ENCODE measurements around the gene CHRM1. TPM values are rescaled to one million over a fixed set of nuclear protein-coding genes. Genes with fewer than 3 reads are reported as not detected.

Gene CHRM1
- polyA plus RNA-seq, 4 donors: 0.65 to 1.1 TPM; not detected in 2

DNA sequence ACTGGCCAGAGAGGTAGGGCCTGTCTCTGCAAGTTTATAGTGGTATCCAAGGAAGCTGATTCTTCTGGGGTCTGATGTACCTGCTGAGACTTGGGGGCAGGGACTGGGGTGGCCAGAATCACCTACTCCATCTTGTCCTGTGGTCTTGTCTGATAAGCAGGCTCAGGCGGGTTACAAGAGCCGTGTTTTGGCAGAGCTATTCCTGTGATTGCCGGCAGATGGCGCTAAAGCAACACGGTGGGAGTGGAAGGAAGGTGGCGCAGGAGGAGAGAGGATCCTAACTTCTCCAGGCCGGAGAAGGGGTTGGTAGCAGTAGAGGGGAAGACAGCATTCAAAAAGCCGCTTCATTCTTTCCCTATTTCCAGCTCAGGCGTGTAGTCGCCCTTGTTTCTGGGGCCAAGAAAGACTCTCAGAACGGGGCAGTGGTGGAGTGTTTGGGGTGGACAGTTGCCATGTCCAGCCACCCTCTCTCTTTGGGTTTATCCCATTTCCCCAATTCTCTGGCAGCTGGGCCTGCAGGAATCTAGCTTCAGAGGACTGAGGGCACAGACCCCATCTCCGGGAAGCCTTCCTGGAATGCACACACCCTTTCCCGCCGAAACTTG lies 15.1 kb downstream of the CHRM1 start:
- Histone ChIP-seq H3K27ac (ENCODE audit: low read depth in 1 of 3, low read length in 2 of 3) (no peak overlapping the region), H3K9me3 (ENCODE audit: control insufficient read depth in 2 of 2, insufficient read depth in 1 of 2, low read depth in 1 of 2, low read length in 1 of 2) (no peaks in the 10 kb centered on the region), H3K4me1 (ENCODE audit: control insufficient read depth in 3 of 3, insufficient read depth in 2 of 3, low read depth in 1 of 3, low read length in 2 of 3) (peaks cover 0 to 20% (median 0%) of the 10 kb centered on the region in 3 donors), H3K27me3 (ENCODE audit: control insufficient read depth in 3 of 3, insufficient read depth in 3 of 3, low read length in 3 of 3) (no peaks in the 10 kb centered on the region), H3K4me3 (ENCODE audit: low read depth in 1 of 3, low read length in 3 of 3) (no peak overlapping the region), H3K36me3 (ENCODE audit: control insufficient read depth in 3 of 3, insufficient read depth in 2 of 3, low read depth in 1 of 3, low read length in 3 of 3) (peaks cover 0 to 2% (median 0%) of the 10 kb centered on the region in 3 donors)
- WGBS, 3 donors: 19 to 21% (median 21%) methylated on average over 14 of the region's 14 CpGs
- FAIRE-seq (no peak), DNase-seq (peak; percentile 86 to 88)

GRCh38 chr11:62905296-62905695 lies 15.9 kb downstream of the CHRM1 start:
- Histone ChIP-seq H3K36me3 (ENCODE audit: control insufficient read depth in 3 of 3, insufficient read depth in 2 of 3, low read depth in 1 of 3, low read length in 3 of 3) (no peaks in the 10 kb centered on the region), H3K9me3 (ENCODE audit: control insufficient read depth in 2 of 2, insufficient read depth in 1 of 2, low read depth in 1 of 2, low read length in 1 of 2) (no peaks in the 10 kb centered on the region), H3K4me3 (ENCODE audit: low read depth in 1 of 3, low read length in 3 of 3) (no peak overlapping the region), H3K27me3 (ENCODE audit: control insufficient read depth in 3 of 3, insufficient read depth in 3 of 3, low read length in 3 of 3) (no peaks in the 10 kb centered on the region), H3K4me1 (ENCODE audit: control insufficient read depth in 3 of 3, insufficient read depth in 2 of 3, low read depth in 1 of 3, low read length in 2 of 3) (peaks cover 0 to 20% (median 0%) of the 10 kb centered on the region in 3 donors), H3K27ac (ENCODE audit: low read depth in 1 of 3, low read length in 2 of 3) (no peak overlapping the region)
- 27 to 38% (median 32%) methylated on average over 3 of the region's 3 CpGs for WGBS, 3 donors
- peak; percentile 49 to 51 for DNase-seq
- no peak for FAIRE-seq

DNA sequence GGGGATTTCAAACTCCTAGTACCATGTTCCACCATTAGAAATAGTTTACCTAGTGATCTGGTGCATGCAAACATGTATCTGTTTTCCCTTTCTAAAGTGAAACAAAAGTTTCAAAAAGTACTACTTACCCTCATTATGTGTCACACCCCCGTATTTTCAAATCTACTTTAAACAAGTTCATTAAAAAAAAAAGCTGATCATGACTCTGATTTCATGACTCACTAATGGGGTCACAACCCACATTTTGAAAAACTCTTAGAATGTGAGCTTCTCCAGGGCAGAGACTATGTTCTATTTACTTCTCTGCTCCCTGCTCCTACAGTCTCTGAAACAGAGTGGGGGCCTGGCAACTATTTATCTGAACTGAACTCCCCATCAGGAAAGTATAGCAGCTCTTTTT lies 18.2 kb downstream of the CHRM1 start:
- no peaks in the 10 kb centered on the region for H3K36me3 ChIP-seq (ENCODE audit: control insufficient read depth in 3 of 3, insufficient read depth in 2 of 3, low read depth in 1 of 3, low read length in 3 of 3)
- H3K27ac ChIP-seq (ENCODE audit: low read depth in 1 of 3, low read length in 2 of 3): no peak overlapping the region
- DNase-seq: no peak
- WGBS, 3 donors: 11 to 19% (median 17%) methylated on average over 1 of the region's 1 CpG
- H3K4me1 ChIP-seq (ENCODE audit: control insufficient read depth in 3 of 3, insufficient read depth in 2 of 3, low read depth in 1 of 3, low read length in 2 of 3): peaks cover 0 to 8% (median 0%) of the 10 kb centered on the region in 3 donors
- no peaks in the 10 kb centered on the region for H3K9me3 ChIP-seq (ENCODE audit: control insufficient read depth in 2 of 2, insufficient read depth in 1 of 2, low read depth in 1 of 2, low read length in 1 of 2)
- no peak overlapping the region for H3K4me3 ChIP-seq (ENCODE audit: low read depth in 1 of 3, low read length in 3 of 3)
- no peak for FAIRE-seq
- no peaks in the 10 kb centered on the region for H3K27me3 ChIP-seq (ENCODE audit: control insufficient read depth in 3 of 3, insufficient read depth in 3 of 3, low read length in 3 of 3)

- H3K27me3 ChIP-seq (ENCODE audit: control insufficient read depth in 3 of 3, insufficient read depth in 3 of 3, low read length in 3 of 3): no peaks in the 10 kb centered on the region
- no peak overlapping the region for H3K4me3 ChIP-seq (ENCODE audit: low read depth in 1 of 3, low read length in 3 of 3)
- DNase-seq (no peak), FAIRE-seq (no peak)
- no peaks in the 10 kb centered on the region for H3K9me3 ChIP-seq (ENCODE audit: control insufficient read depth in 2 of 2, insufficient read depth in 1 of 2, low read depth in 1 of 2, low read length in 1 of 2)
- no peaks in the 10 kb centered on the region for H3K36me3 ChIP-seq (ENCODE audit: control insufficient read depth in 3 of 3, insufficient read depth in 2 of 3, low read depth in 1 of 3, low read length in 3 of 3)
- H3K27ac ChIP-seq (ENCODE audit: low read depth in 1 of 3, low read length in 2 of 3): no peak overlapping the region
- no peaks in the 10 kb centered on the region for H3K4me1 ChIP-seq (ENCODE audit: control insufficient read depth in 3 of 3, insufficient read depth in 2 of 3, low read depth in 1 of 3, low read length in 2 of 3)
Observed at GRCh38 chr11:62898027-62898426, 23.1 kb downstream of the CHRM1 start.

GRCh38 chr11:62897311-62897710 lies 23.9 kb downstream of the CHRM1 start:
- Histone ChIP-seq H3K27ac (ENCODE audit: low read depth in 1 of 3, low read length in 2 of 3) (no peak overlapping the region), H3K4me3 (ENCODE audit: low read depth in 1 of 3, low read length in 3 of 3) (no peak overlapping the region), H3K4me1 (ENCODE audit: control insufficient read depth in 3 of 3, insufficient read depth in 2 of 3, low read depth in 1 of 3, low read length in 2 of 3) (peaks cover 0 to 5% (median 0%) of the 10 kb centered on the region in 3 donors), H3K27me3 (ENCODE audit: control insufficient read depth in 3 of 3, insufficient read depth in 3 of 3, low read length in 3 of 3) (no peaks in the 10 kb centered on the region), H3K36me3 (ENCODE audit: control insufficient read depth in 3 of 3, insufficient read depth in 2 of 3, low read depth in 1 of 3, low read length in 3 of 3) (no peaks in the 10 kb centered on the region), H3K9me3 (ENCODE audit: control insufficient read depth in 2 of 2, insufficient read depth in 1 of 2, low read depth in 1 of 2, low read length in 1 of 2) (no peaks in the 10 kb centered on the region)
- DNase-seq (no peak), FAIRE-seq (no peak)
- 53 to 59% (median 54%) methylated on average over 2 of the region's 2 CpGs for WGBS, 3 donors

DNA sequence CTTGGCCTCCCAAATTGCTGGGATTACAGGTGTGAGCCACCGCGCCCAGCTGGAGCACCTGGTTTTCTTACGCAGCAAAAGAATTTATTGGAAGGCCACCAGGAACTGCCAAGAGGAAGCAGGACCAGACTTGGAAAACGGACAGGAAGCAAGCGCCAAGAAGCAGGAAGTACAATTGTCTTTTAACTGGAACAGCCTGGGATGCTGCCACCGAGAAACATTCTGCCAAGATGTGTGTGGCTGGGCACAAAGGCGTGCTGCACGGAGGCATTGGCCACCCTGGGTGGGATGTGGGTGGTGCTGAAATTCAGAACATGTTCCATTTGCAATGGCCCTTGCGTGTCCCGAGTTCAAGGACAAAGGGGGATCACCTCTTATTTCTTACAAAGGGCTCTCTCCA lies 25.1 kb downstream of the CHRM1 start:
- H3K4me3 ChIP-seq (ENCODE audit: low read depth in 1 of 3, low read length in 3 of 3): no peak overlapping the region
- no peaks in the 10 kb centered on the region for H3K9me3 ChIP-seq (ENCODE audit: control insufficient read depth in 2 of 2, insufficient read depth in 1 of 2, low read depth in 1 of 2, low read length in 1 of 2)
- 66 to 67% (median 67%) methylated on average over 10 of the region's 10 CpGs for WGBS, 3 donors
- no peaks in the 10 kb centered on the region for H3K36me3 ChIP-seq (ENCODE audit: control insufficient read depth in 3 of 3, insufficient read depth in 2 of 3, low read depth in 1 of 3, low read length in 3 of 3)
- H3K27me3 ChIP-seq (ENCODE audit: control insufficient read depth in 3 of 3, insufficient read depth in 3 of 3, low read length in 3 of 3): no peaks in the 10 kb centered on the region
- H3K27ac ChIP-seq (ENCODE audit: low read depth in 1 of 3, low read length in 2 of 3): no peak overlapping the region
- no peak for DNase-seq
- FAIRE-seq: no peak
- H3K4me1 ChIP-seq (ENCODE audit: control insufficient read depth in 3 of 3, insufficient read depth in 2 of 3, low read depth in 1 of 3, low read length in 2 of 3): peaks cover 2 to 15% (median 5%) of the 10 kb centered on the region in 3 donors

DNA sequence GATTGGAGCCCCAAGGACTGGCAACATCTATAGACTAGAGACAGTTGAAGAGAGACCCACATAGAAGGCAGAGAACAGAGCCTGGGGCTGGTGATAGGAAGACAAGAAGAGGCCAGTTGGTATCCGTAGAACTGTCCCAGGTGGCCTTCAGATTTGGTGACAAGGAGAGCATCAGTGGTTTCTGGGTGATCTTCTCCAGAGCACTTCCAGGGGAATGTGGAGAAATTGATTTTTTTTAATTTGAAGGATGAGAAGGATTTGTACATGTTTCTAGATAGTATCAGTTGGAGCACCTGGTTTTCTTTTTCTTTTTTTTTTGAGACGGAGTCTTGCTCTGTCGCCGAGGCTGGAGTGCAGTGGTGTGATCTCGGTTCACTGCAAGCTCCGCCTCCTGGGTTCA lies 25.7 kb downstream of the CHRM1 start:
- no peak overlapping the region for H3K27ac ChIP-seq (ENCODE audit: low read depth in 1 of 3, low read length in 2 of 3)
- H3K4me3 ChIP-seq (ENCODE audit: low read depth in 1 of 3, low read length in 3 of 3): no peak overlapping the region
- H3K4me1 ChIP-seq (ENCODE audit: control insufficient read depth in 3 of 3, insufficient read depth in 2 of 3, low read depth in 1 of 3, low read length in 2 of 3): peaks cover 2 to 20% (median 6%) of the 10 kb centered on the region in 3 donors
- H3K36me3 ChIP-seq (ENCODE audit: control insufficient read depth in 3 of 3, insufficient read depth in 2 of 3, low read depth in 1 of 3, low read length in 3 of 3): no peaks in the 10 kb centered on the region
- FAIRE-seq (no peak), DNase-seq (no peak)
- no peaks in the 10 kb centered on the region for H3K9me3 ChIP-seq (ENCODE audit: control insufficient read depth in 2 of 2, insufficient read depth in 1 of 2, low read depth in 1 of 2, low read length in 1 of 2)
- no peaks in the 10 kb centered on the region for H3K27me3 ChIP-seq (ENCODE audit: control insufficient read depth in 3 of 3, insufficient read depth in 3 of 3, low read length in 3 of 3)
- 72 to 78% (median 74%) methylated on average over 6 of the region's 6 CpGs for WGBS, 3 donors

GRCh38 chr11:62892077-62892922 lies 28.9 kb downstream of the CHRM1 start:
- DNase-seq: peak; percentile 27 to 61
- no peak for FAIRE-seq
- WGBS, 3 donors: 74 to 79% (median 76%) methylated on average over 10 of the region's 10 CpGs
- peaks cover 9 to 24% (median 17%) of the 10 kb centered on the region in 3 donors for H3K36me3 ChIP-seq (ENCODE audit: control insufficient read depth in 3 of 3, insufficient read depth in 2 of 3, low read depth in 1 of 3, low read length in 3 of 3)
- H3K4me1 ChIP-seq (ENCODE audit: control insufficient read depth in 3 of 3, insufficient read depth in 2 of 3, low read depth in 1 of 3, low read length in 2 of 3): peaks cover 5 to 52% (median 13%) of the 10 kb centered on the region in 3 donors
- peak overlapping the region in 1 of 3 donors; percentile 15 for H3K27ac ChIP-seq (ENCODE audit: low read depth in 1 of 3, low read length in 2 of 3)
- no peaks in the 10 kb centered on the region for H3K9me3 ChIP-seq (ENCODE audit: control insufficient read depth in 2 of 2, insufficient read depth in 1 of 2, low read depth in 1 of 2, low read length in 1 of 2)
- no peak overlapping the region for H3K4me3 ChIP-seq (ENCODE audit: low read depth in 1 of 3, low read length in 3 of 3)
- no peaks in the 10 kb centered on the region for H3K27me3 ChIP-seq (ENCODE audit: control insufficient read depth in 3 of 3, insufficient read depth in 3 of 3, low read length in 3 of 3)

All from small intestine (tissue), 7 donors.